ENCODE measurements around the gene PIMREG.
"Not testable (repeated sequence)": the region's sequence is repeated elsewhere in the genome, so short reads cannot be mapped to it uniquely, and the experiment has no call there.

PIMREG gene

DNA sequence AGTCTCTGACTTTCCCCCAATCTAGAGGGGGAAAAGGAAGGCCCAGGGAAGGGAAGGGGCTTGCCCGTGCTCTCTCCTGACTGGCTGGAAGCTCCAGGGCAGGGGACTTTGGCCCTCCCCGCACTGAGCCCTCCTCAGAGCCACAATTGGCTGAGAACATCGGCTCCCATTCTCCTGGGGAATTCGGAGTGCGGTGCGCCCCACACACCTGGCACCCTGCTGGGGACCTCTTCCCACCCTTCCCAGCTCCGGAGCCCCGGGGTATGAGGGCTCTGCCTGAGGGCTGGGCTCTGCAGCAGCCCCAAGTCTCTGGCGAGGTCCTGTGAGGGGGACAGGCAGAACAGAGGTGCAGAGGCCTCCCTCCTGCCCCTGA is 36.0 kb downstream of the PIMREG start:
- DNase-seq, result no peak

DNA sequence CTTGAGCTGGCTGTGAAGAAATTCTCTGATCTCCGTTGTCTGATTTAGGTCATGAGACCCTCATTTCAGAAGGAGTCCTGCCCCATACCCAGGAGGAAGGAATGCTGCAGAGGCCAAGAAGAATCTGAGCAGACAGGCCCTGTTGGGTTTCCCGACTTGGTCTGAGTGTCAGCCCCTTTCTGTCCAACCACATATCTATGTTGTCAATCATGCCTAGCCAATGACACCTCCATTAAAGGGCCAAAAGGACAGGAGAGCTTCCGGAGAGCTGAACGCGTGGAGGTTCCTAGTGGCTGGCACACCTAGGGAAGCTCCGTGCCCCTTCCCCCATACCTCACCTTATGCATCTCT is 37.8 kb downstream of the PIMREG start:
- no peak for DNase-seq

DNA sequence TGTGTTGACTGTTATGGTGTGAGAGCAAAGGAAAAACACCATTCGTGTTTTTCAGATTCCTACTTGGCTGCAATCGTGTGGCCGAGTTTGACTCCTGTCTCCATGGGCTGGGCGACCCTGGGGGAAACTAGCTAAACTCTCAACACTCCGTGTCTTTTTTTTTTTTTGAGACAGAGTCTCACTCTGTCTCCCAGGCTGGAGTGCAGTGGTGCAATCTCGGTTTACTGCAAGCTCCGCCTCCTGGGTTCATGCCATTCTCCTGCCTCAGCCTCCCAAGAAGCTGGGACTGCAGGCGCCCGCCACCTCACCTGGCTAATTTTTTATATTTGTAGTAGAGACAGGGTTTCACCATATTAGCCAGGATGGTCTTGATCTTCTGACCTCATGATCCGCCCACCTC is 38.5 kb downstream of the PIMREG start:
- not testable (repeated sequence) for DNase-seq

DNA sequence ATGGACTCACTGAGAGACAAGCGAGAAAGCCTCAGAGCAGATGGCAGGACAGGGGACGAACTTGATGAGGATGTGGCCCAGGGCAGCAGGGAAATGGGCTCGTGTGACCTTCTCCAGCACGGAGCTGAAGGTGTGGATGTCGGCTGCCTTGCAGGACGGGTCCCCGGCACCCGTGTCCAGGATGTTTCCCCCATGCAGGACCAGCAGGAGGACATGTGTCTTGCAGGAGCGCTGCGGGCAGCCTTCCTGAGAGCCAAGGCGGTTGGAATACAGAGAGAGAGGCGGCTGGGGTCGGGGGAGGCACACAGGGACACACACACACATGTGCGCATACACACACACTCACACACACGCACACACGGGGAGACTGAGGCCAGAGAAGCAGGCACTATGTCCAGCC is 39.3 kb downstream of the PIMREG start:
- DNase-seq, result no peak

DNA sequence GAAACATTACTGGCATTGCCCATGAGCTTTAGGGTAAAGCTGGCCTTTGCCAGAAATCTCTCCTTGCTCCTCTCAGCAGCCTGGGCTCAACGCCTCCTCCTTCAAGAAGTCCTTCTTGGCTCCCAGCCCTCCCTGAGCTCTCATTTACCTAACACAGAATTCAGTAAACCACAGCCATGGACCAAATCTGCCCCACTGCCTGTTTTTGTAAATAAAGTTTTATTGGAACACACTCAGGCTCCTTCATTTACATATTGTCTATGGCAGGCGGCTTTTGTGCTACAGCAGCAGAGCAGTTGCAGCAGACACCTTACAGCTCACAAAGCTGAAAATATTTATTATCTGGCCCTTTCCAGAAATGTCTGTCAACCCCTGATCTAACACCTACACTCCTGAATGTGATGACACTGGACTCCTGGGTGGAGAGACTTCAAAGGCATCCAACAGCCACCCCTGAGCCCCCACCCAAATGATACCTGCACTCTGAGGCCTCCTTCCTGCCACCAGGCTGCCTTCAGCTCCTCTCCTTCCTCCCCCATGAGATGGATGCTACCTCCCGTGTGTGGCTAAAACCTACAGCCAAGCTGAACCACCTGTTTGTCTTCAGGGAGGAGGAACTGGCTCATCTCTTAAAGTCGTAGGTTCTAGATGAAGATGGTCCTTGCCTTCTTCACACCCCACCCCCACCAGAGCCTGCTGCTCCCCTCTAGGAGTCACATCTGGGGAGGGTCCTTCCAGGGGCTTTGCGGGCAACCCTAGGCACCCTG is 41.6 kb downstream of the PIMREG start:
- no peak for DNase-seq

DNA sequence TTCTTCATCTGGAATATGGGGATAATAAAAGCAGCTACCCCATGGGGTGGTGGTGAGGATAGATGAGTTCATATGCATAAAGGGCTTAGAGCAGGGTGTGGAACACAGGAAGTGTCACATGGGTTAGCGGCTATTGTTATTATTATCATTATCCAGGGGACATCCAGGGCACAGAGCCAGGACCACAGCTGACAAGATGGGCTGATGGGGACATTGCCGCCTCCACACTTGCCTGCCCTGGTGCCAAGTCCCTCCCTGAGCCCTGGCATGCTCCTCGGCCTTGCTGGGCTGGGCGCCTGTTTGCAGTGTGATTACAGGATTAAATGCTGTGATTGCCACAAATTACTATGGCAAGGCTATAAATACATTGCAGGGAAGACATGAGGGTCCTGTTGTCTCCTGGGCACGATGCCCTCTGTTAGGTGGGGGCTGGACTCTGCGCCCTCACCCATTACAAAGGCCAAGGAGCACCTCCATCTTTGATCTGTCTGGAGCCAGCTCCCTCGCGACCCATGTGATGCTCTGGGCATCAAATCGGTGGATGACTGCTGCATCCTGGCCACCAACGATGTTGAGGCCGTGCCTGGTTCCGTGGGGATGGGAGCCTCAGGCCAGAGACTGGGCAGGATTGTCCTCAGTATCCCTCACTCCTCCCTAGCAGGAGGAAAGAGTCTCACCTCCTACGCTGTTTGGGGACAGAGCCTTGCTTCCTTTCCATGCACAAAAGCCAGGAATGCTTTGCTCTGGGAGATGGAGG is 43.2 kb downstream of the PIMREG start:
- DNase-seq, result no peak

DNA sequence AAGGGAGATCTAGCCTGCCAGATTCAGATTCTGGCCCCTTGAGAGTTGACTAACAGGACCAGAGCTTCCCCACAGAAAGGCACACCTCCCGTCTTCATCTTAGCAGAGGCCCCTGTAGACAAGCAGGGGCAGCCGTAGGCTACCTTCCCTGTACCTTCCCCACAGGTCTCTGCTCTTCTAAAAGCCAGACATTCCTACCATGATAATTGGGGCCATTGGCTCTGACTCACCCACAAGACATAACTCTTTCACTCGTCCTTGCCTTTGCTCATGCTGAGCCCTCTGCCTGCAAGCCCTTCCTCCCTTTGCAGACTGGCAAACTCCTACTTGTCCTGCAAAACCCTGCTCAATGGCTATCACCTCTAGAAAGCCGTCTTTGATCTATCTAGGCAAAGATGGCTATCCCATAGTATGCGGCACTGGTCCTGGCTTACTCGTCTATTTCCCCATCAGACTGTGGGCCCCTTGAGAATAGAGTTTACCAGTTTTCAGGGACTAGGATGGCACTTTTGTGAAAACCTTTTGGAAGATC is 43.8 kb downstream of the PIMREG start:
- no peak for DNase-seq

DNA sequence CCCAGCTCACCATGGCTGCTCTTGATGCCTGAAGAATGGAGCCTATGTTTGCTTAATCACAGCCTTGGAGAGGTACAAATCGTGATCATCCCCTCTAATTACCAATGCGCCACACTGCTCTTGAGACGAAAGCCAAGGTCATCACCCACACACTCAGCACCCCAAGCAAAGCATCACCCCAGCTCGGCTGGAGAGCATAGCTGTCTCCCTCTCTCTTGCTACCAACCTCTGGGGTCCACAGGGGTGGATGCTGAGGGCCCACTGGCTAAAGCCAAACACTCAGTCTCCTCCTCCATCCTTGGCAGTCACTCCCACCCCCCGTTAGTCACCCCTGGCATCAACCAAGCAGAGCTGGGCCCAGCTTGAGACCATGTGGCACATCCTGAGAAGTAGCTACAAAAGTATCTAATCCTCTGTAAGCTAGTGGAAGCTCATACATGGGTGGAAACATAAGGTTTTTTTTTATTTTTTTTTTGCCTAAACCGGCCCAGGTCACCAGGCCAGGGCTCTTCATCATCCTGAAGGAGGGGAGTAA is 44.8 kb downstream of the PIMREG start:
- DNase-seq, result no peak

DNA sequence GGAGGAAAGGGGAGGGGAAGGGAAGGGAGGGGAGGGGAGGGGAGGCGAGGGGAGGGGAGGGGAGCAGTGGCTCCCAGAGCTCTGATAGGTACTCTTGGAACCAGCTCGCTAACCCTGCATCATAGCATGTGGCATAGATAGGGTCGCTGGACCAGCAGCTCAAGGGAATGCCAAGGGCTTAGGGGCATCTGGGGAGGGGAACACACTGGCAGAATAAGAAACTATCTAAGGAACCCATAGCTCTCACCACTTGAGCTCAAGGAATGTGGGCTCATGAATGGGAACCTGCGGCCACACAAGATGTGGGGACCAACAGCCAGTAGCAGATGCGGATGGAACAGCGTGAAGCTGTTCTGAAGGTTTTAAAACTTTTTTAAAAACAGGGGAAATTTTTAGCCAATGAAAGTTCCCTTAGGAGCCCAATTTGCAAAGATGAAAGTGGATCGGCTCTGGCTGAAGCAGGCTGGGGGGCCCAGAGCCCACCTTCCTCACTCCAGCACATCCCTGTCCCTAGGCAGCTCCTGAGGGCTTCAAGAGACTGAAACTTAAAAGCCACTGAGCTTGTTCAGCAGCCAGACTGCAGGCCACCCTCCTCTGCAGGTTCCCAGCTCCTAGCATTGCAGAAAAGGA is 46.9 kb downstream of the PIMREG start:
- DNase-seq, result no peak

DNA sequence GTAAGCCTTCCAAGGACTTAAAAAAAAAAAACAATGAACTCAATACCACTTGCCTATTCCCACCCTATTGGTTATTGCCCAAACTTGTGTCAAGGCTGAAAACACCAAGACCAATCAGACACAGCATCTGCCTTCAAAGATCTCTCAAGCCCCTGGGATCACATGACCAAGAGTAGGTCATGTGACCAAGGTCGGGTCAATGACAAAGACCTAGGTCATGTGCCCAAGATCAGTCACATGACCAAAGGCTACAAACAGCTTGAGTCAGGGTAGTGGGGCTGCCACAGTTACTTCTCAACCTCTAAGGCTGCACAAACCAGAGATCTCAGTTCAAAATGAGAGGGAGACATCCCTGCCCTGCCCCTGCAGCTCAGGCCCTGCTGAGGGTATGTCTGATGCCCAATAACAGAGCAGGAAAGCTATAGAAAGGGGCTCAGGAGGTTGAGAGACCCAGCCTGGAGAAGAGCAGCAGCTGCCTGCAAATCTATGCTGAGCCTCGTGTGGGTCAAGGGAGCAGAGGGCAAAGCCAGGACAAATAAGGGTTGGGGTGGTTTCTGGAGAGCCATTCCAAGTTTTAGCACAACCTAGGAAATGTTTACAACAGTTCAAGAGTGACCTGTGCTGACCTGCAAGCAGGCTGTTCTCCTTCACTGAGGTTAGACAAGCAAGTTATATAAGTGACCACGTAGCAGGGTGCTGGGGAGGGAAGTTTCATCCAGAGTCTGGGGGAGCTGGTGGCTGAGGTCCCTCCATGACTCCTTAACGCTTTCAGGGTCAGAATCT is 48.8 kb downstream of the PIMREG start:
- no peak for DNase-seq

DNA sequence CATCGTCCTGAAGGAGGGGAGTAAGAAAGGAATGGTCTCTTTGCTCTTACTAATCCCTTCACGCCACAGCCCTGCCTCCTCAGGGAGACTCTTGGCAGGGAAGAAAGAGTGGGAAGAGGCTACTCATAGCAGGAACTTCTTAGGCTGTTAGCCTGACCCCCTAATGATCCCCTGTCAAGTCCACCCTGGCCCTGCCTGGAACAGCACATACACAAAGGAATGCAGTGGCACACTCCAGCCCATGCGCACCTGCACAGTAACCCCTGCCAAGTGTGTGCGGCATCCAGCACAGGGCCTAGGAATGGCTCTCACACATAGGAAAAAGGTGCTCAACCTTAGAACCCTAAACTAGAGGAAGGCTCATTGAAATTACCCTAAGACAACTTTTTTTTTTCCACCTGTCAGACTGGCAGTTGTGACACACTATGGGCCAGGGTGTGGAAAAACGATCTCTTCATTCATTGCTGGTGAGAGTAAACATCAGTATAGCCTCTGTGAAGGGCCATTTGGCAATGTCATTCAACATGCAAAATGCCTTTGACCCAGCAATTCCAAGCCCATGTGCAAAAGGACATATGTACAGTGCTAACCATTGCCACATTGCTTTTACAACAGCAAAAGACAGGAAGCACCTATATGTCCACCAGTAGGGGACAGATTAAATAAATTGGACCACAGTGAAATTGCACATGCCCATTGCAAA is 50.1 kb downstream of the PIMREG start:
- no peak for DNase-seq

DNA sequence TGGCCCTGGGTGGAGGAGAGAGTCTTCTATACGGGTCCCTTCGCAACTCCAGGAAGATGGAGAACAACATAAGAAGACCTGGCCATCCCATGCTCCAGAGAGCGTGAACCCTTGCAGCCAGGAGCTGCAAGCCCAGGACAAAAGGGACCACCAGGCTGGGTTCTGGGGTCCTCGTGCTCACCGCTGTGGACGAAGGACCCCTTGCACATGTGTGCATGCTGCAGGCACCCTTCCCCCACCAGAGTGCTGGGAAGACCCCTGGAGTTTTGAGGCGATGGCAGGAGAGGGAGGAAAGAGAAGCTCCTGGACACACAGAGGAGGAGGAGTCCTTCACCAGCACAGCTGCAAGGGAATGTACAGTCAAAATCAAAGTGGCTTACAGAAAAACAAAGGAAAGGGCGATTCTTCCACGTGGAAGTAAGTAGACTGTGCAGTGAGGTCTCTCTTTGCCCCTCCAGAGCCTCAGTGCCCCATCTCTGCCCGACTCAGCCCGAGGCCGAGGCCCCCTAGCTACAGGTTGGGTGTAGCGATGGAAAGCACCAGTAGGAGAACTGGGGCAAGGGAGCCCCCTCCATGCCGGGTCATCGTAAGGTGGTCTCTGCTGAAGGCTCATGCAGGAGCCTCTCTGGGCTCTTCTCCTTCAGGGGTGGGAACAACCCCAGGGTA is 51.3 kb downstream of the PIMREG start:
- no peak for DNase-seq

DNA sequence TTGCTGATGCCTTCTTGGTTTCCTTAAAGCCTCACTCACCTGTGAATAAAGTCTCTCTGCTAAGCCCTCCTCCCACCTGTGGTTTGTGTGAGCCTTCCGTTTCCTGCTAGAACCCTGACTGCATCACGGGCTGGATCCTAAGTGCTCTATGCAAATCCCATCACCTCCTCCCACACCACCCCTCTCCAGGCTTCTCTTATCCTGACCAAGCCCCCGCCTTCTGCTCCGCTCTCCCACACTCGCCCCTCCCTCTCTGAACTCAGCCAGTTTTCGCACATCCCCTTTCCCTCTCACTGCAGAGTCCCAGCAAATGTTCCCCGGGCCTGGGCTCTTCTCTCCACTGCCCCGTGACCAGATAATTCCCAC is 51.8 kb downstream of the PIMREG start:
- DNase-seq, result no peak

DNA sequence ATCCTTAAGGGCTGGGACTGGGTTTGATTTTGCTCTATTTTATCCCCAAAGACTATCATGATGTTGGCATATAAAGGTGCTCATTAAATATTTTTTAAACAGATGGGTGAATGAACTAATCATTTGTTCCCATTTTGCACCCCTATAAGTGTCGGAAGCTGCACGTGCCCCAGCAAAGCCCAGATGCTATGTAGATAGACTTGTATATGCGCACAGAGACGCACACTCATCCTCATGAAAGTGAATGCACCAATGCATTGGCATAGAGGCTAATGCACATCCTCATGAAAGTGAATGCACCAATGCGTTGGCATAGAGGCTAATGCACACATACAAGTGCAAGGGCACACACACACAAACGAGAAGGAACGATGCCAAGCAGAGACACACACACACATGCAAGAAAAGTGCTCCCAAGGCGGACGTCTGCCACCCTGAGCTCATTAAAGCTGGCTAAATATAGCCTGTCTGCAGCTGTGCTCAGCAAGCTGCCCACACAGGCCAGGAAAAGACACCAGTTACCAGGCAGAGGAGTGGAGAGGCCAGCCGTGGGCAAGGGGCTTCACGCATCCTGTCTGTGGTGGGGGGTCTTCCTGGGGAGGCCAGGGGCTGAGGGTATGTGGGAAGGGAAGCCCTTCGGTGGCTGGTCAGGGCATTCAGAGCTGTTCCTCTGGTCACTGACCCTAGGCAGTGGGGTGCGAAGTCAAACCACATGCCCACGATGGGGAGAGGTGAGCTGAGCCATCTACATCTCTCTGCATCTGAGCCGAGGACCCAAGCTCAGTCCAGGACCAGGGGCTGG is 52.6 kb downstream of the PIMREG start:
- DNase-seq, result no peak

DNA sequence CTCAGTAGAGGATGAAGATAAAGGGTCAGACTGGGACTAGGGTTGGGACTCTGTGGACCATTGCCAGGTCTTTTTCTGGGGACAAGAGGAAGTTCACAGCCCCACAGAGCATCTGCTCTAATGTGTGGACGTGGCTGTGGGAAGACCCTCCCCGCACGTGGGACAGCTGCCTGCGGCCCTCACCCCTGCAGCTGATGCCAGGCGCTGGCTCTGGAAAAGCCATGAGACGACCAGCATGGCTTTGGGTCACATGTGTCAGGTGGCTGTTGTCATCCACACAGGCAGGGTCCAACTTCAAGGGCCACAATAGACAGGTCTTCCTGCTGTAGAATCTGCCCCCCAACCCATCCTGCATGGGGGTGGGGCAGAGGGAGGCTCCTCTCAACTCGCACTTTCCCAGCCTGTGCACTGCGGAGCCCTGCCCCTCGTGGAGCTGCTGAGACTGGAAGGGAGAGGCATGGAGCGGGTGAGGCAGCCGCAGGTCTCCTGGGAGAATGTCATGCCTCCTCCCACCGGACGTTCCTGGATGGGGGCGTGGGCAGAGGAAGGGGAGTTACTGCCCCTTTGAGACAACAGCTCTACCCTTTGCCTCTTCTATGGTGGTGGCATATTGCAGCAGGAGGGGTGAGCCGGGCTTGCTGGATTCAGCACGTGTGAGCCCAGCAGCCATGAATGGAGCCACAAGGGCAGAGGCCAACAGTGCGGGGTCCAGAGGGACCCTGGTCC is 53.4 kb downstream of the PIMREG start:
- DNase-seq, result no peak

DNA sequence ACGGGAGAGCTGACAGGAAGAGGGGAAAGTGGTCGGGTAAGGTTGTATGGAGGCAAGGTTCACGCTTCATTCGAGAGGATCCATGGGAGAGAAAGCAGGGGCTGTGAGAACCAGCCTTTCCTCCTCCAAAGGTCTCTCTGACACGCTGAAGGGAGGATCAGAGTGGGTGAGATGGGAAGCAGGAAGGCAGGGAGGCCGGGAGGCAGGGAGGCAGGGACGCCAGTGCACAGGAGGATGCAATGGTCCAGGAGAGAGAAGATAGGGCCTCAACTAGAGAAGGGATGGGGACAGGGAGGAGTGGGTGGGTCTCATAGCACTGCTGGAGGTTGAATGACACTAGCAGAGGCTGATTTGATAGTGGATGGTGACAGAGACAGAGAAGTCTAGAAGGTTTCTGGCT is 54.1 kb downstream of the PIMREG start:
- DNase-seq, result no peak

DNA sequence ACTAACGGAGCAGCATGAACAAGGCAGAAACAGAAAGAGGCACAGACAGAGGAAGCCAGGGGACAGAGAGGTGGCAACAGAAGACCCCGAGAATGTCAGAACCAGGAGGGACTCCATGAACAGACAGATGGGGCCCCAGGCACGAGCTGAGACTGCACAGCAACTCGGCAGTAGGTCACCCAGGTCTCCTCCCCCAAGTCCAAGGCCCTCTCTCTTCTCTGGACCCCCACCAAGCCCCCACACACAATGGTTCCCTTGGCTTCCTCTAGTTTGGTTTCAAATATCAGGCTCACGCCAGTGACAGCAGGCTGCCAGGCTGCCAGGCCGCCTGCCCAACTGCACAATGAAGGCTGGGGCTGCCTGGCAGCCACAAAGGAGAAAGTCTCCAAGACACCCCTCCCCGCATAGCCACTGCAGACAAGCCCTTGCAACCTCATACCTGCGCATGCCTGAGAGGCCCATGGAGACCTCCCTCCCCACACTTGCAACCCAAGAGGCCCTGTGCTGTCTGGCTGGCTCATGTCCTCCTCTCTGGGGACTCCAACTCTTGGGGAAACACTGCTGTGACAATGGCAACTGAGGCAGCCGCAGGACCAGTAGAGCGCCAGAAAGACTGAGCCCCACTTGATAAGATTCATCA is 54.8 kb downstream of the PIMREG start:
- no peak for DNase-seq
